Left ventricle myocardium superior (tissue), 1 donor: Measurements from ENCODE around the gene ACOD1. TPM values are rescaled to one million over a fixed set of nuclear protein-coding genes. Genes with fewer than 3 reads are reported as not detected.
"Not testable (repeated sequence)": the region's sequence is repeated elsewhere in the genome, so short reads cannot be mapped to it uniquely, and the experiment has no call there.

Source experiments
- ATAC-seq: fragments of 200-7000 bp; cut with Tn5 transposase; one replicate; pipeline ENCODE4 v1.9.1; 2020; ENCODE audit warnings: mild to moderate bottlenecking, moderate library complexity
- DNase-seq: peaks from one replicate; pipeline ENCODE4 v3.0.0-alpha.2; 2020
- intact Hi-C: fragments of 100-400 bp; cut with micrococcal nuclease; formaldehyde crosslinking; loops from one replicate; pipeline ENCODE4 v1.11.0; 2022
- total RNA-seq: library from RNA; stranded (reverse); fragmentation: NEBNext Ultra II Directional; extraction: Animal tissue kit (Norgen Biotek cat#: 25700); gene quantifications from one replicate; pipeline ENCODE4 v1.2.1, GENCODE V29; 2021
- donor health status: DM: no; HTN: yes; CAD: no; lungs with severe emphysema.

ACOD1 gene
- total RNA-seq, 1 donor from 2014 or later: not detected

GRCh38 chr13:76943646-76944045 lies 4.7 kb upstream of the ACOD1 start:
- no peak for ATAC-seq
- no peak for DNase-seq
- intact Hi-C loops: no loop called here

- DNase-seq: no peak
- intact Hi-C loops: no loop called here
- no peak for ATAC-seq
These were observed 3.9 kb upstream of the ACOD1 start for GRCh38 chr13:76944456-76944855.

- ATAC-seq: no peak
- DNase-seq: no peak
- intact Hi-C loops: no loop called here
These were observed 1.8 kb downstream of the ACOD1 start for GRCh38 chr13:76950101-76950500.

- intact Hi-C loops: no loop called here
- no peak for ATAC-seq
These were observed 5.7 kb downstream of the ACOD1 start for GRCh38 chr13:76953968-76954367.

GRCh38 chr13:76954538-76954937 lies 6.2 kb downstream of the ACOD1 start:
- intact Hi-C loops: no loop called here
- DNase-seq (no peak), ATAC-seq (no peak)

More at GRCh38 chr13:76953968-76954367, 5.7 kb downstream of the ACOD1 start:
- no peak for DNase-seq

GRCh38 chr13:76955193-76955592 lies 6.9 kb downstream of the ACOD1 start:
- no peak for DNase-seq
- ATAC-seq: no peak
- intact Hi-C loops: no loop called here

GRCh38 chr13:76955661-76956060 lies 7.3 kb downstream of the ACOD1 start:
- intact Hi-C loops: no loop called here
- ATAC-seq: no peak
- no peak for DNase-seq

GRCh38 chr13:76958841-76959432 lies 10.6 kb downstream of the ACOD1 start:
- ATAC-seq (no peak), DNase-seq (no peak)
- intact Hi-C loops: no loop called here

GRCh38 chr13:76959734-76960133 lies 11.4 kb downstream of the ACOD1 start:
- intact Hi-C loops, DNase-seq, ATAC-seq: not testable (repeated sequence)

- intact Hi-C loops: no loop called here
- DNase-seq: peak; percentile 61
- peak; percentile 73 for ATAC-seq
These were observed 17.6 kb downstream of the ACOD1 start for GRCh38 chr13:76965759-76966421.

- intact Hi-C loops: no loop called here
- DNase-seq (no peak), ATAC-seq (no peak)
These were observed 18.7 kb downstream of the ACOD1 start for GRCh38 chr13:76967031-76967430.

GRCh38 chr13:76968041-76968440 lies 19.7 kb downstream of the ACOD1 start:
- ATAC-seq (no peak), DNase-seq (no peak)
- intact Hi-C loops: no loop called here

- ATAC-seq (no peak), DNase-seq (no peak)
- intact Hi-C loops: no loop called here
These were observed 21.4 kb downstream of the ACOD1 start for GRCh38 chr13:76969488-76970365.

GRCh38 chr13:76971215-76971614 lies 22.9 kb downstream of the ACOD1 start:
- no peak for ATAC-seq
- no peak for DNase-seq
- intact Hi-C loops: no loop called here

- ATAC-seq: no peak
- intact Hi-C loops: no loop called here
- DNase-seq: no peak
These were observed 23.8 kb downstream of the ACOD1 start for GRCh38 chr13:76971851-76972829.

GRCh38 chr13:76973920-76974617 lies 25.8 kb downstream of the ACOD1 start:
- ATAC-seq (no peak), DNase-seq (no peak)
- intact Hi-C loops: no loop called here

- ATAC-seq (no peak), DNase-seq (no peak)
- intact Hi-C loops: no loop called here
These were observed 26.3 kb downstream of the ACOD1 start for GRCh38 chr13:76974618-76974975.

GRCh38 chr13:76975863-76976262 lies 27.6 kb downstream of the ACOD1 start:
- no peak for ATAC-seq
- intact Hi-C loops: no loop called here
- no peak for DNase-seq

GRCh38 chr13:76976490-76976889 lies 28.2 kb downstream of the ACOD1 start:
- no peak for DNase-seq
- intact Hi-C loops: no loop called here
- no peak for ATAC-seq
